Astrocyte (in vitro differentiated cells and primary cell): Measurements from ENCODE around the gene RIBC2.

Source experiments
- EZH2 ChIP-seq: IDR thresholded peaks from 2 replicates; pipeline ENCODE4 v1.6.1; 2012; ENCODE audit warnings: mild to moderate bottlenecking, low read length, inconsistent platforms; ENCODE audit not compliant: insufficient read depth
- TF ChIP-seq, protein P1 (sequence below): IDR thresholded peaks from 2 replicates; pipeline ENCODE4 v1.5.1; 2011; ENCODE audit warnings: low read depth, mild to moderate bottlenecking, inconsistent platforms, low read length, moderate library complexity; ENCODE audit not compliant: insufficient read depth

DNA sequence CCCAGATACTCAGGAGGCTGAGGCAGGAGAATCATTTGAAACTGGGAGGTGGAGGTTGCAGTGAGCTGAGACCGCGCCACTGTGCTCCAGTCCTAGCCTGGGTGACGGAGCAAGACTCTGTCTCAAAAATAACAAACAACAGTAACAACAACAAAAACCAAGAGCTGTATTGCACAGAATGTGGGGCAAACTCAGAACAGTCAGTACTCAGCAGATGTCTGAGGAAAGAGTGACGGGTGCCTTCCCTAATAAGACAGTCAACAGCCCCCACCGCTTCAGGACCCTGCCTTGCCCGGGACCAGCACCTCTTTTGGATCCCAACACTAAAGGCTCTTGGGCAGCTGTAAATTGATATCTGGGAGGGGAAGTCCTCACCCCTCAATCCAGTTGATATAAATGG, 40.3 kb downstream of the RIBC2 start:
- TF ChIP-seq, protein P1, sequence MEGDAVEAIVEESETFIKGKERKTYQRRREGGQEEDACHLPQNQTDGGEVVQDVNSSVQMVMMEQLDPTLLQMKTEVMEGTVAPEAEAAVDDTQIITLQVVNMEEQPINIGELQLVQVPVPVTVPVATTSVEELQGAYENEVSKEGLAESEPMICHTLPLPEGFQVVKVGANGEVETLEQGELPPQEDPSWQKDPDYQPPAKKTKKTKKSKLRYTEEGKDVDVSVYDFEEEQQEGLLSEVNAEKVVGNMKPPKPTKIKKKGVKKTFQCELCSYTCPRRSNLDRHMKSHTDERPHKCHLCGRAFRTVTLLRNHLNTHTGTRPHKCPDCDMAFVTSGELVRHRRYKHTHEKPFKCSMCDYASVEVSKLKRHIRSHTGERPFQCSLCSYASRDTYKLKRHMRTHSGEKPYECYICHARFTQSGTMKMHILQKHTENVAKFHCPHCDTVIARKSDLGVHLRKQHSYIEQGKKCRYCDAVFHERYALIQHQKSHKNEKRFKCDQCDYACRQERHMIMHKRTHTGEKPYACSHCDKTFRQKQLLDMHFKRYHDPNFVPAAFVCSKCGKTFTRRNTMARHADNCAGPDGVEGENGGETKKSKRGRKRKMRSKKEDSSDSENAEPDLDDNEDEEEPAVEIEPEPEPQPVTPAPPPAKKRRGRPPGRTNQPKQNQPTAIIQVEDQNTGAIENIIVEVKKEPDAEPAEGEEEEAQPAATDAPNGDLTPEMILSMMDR: no peak
- TF ChIP-seq EZH2: no peak
